A549 (cell line): ENCODE data around the gene RABL2B. TPM values are rescaled to one million over a fixed set of nuclear protein-coding genes. Genes with fewer than 3 reads are reported as not detected.

Source experiments
- ATAC-seq, 2 experiments: fragments of 200-7000 bp in 1 of 2; fragments of >200 bp in 1 of 2; cut with Nextera tagmentation in 1 of 2; cut with Tn5 transposase in 1 of 2; 3 replicates each; pipeline versions ENCODE4 v1.8.0 to v1.9.1; 2018 to 2020; ENCODE audit warnings: mild to moderate bottlenecking in 1 of 2, moderate library complexity in 1 of 2
- CTCF ChIA-PET: fragments of 300-600 bp; sonication (Branson Sonifier 250); formaldehyde crosslinking; extraction: SDS; loops from one replicate; lab custom pipeline; 2021; ENCODE audit warnings: antibody characterized with exemption, inconsistent platforms; lab: Yijun Ruan, JAX
- POLR2A ChIA-PET: fragments of 350-600 bp; formaldehyde crosslinking; extraction: SDS; loops from one replicate; lab custom pipeline; 2021; ENCODE audit warnings: antibody characterized with exemption, inconsistent platforms; lab: Yijun Ruan, JAX
- DNase-seq, 2 experiments: peaks; one replicate each; pipeline versions ENCODE4 v3.0.0 to v3.0.0-alpha.2; 2011 to 2016; ENCODE audit warnings: low read depth in 1 of 2, low spot score in 1 of 2
- FAIRE-seq: peaks from 2 replicates; lab custom pipeline; 2011; peaks lifted over from hg19 to GRCh38; lab: Jason Lieb, UNC
- H3K27ac ChIP-seq, 2 experiments: fragments of >200 bp; sonication (Bioruptor Twin); formaldehyde crosslinking; 3 replicates each; pipeline ENCODE4 v1.5.1; 2016 to 2017
- H3K4me1 ChIP-seq: fragments of >200 bp; sonication (Bioruptor Twin); formaldehyde crosslinking; 3 replicates; pipeline ENCODE4 v1.6.1; 2016
- H3K4me2 ChIP-seq: fragments of >200 bp; sonication (Bioruptor Twin); formaldehyde crosslinking; 3 replicates; pipeline ENCODE4 v1.6.1; 2016
- H3K4me3 ChIP-seq: fragments of >200 bp; sonication (Bioruptor Twin); formaldehyde crosslinking; 3 replicates; pipeline ENCODE4 v1.5.1; 2016
- H3K9me3 ChIP-seq: fragments of >200 bp; sonication (Bioruptor Twin); formaldehyde crosslinking; 3 replicates; pipeline ENCODE4 v1.6.1; 2016
- CHD2 ChIP-seq: fragments of 150-350 bp; IDR thresholded peaks from 2 replicates; pipeline ENCODE4 v1.6.1; 2014; ENCODE audit warnings: low read length; ENCODE audit not compliant: partially characterized antibody
- EHMT2 ChIP-seq: fragments of 200-600 bp; sonication (generic); IDR thresholded peaks from 2 replicates; pipeline ENCODE4 v1.6.1; 2016; ENCODE audit warnings: antibody characterized with exemption, low read depth, mild to moderate bottlenecking, moderate library complexity
- FOSB ChIP-seq: fragments of 250-450 bp; sonication (Bioruptor Pico); IDR thresholded peaks from 2 replicates; pipeline ENCODE4 v1.5.0; 2020; ENCODE audit warnings: mild to moderate bottlenecking, moderate library complexity
- FOXS1 ChIP-seq: fragments of 250-450 bp; sonication (Bioruptor Pico); IDR thresholded peaks from 2 replicates; pipeline ENCODE4 v1.5.0; 2020; ENCODE audit warnings: mild to moderate bottlenecking, moderate library complexity
- HOXB13 ChIP-seq: fragments of 250-450 bp; sonication (Bioruptor Pico); IDR thresholded peaks from 2 replicates; pipeline ENCODE4 v1.5.0; 2020; ENCODE audit warnings: low read depth, mild to moderate bottlenecking, moderate library complexity
- HOXB5 ChIP-seq: fragments of 250-450 bp; sonication (Bioruptor Pico); IDR thresholded peaks from 2 replicates; pipeline ENCODE4 v1.5.0; 2020; ENCODE audit warnings: mild to moderate bottlenecking, moderate library complexity
- JUN ChIP-seq, 2 experiments: fragments of >200 bp; sonication (Bioruptor Twin); formaldehyde crosslinking; IDR thresholded peaks; 2 replicates in 1 of 2; 3 replicates in 1 of 2; pipeline ENCODE4 v1.6.1; 2016 to 2017
- JUNB ChIP-seq: fragments of >200 bp; sonication (Bioruptor Twin); formaldehyde crosslinking; IDR thresholded peaks from 2 replicates; pipeline ENCODE4 v1.6.1; 2016
- KDM1A ChIP-seq: fragments of 200-600 bp; sonication (generic); IDR thresholded peaks from 2 replicates; pipeline ENCODE4 v1.6.1; 2016; ENCODE audit warnings: low read depth, mild to moderate bottlenecking
- NR3C1 ChIP-seq: fragments of >200 bp; sonication (Bioruptor Twin); formaldehyde crosslinking; IDR thresholded peaks from 3 replicates; pipeline ENCODE4 v1.6.1; 2017
- PHF8 ChIP-seq: fragments of 200-600 bp; sonication (generic); IDR thresholded peaks from 2 replicates; pipeline ENCODE4 v1.6.1; 2016; ENCODE audit warnings: low read depth, mild to moderate bottlenecking, antibody characterized with exemption, moderate library complexity, borderline replicate concordance
- RAD21 ChIP-seq, 2 experiments: fragments of >200 bp in 1 of 2; sonication (Bioruptor Twin) in 1 of 2; formaldehyde crosslinking in 1 of 2; IDR thresholded peaks in 1 of 2; conservative IDR thresholded peaks in 1 of 2; 2 replicates in 1 of 2; 3 replicates in 1 of 2; pipeline ENCODE4 v1.6.1; 2012 to 2018; ENCODE audit warnings: inconsistent platforms in 1 of 2
- SMC3 ChIP-seq: fragments of >200 bp; sonication (Bioruptor Twin); formaldehyde crosslinking; IDR thresholded peaks from 3 replicates; pipeline ENCODE4 v1.6.1; 2018; ENCODE audit warnings: inconsistent platforms
- TFCP2L1 ChIP-seq: fragments of 250-450 bp; sonication (Bioruptor Pico); IDR thresholded peaks from 2 replicates; pipeline ENCODE4 v1.5.0; 2021; ENCODE audit warnings: mild to moderate bottlenecking
- TP53 ChIP-seq: fragments of 250-450 bp; sonication (Bioruptor Pico); IDR thresholded peaks from 2 replicates; pipeline ENCODE4 v1.5.0; 2021; ENCODE audit warnings: mild to moderate bottlenecking, moderate library complexity
- ZC3H11A ChIP-seq: fragments of 450-650 bp; IDR thresholded peaks from 2 replicates; pipeline ENCODE4 v1.6.1; 2014; ENCODE audit warnings: antibody characterized with exemption, mild to moderate bottlenecking
- WGBS: methylation state at CpG from one replicate; pipeline ENCODE4 v1.1.6; 2017; ENCODE audit errors: missing lambda C conversion rate; 5-methylcytosine and 5-hydroxymethylcytosine counted together
- polyA plus RNA-seq, 4 experiments: library from polyadenylated mRNA; depleted of rRNA in 3 of 4; stranded (reverse); fragments of >200 nt; fragmentation: RNase III in 1 of 4; extraction: RNeasy Plus Mini Kit Qiagen cat#74134 plus additional on column Dnase treatment in 1 of 4; gene quantifications; 2 replicates in 3 of 4; 3 replicates in 1 of 4; pipeline ENCODE4 v1.2.3, GENCODE V29; 2011 to 2017
- TF ChIP-seq, protein P1 (sequence below): IDR thresholded peaks from 2 replicates; pipeline ENCODE4 v1.6.1; 2012
- TF ChIP-seq, protein P2 (sequence below): fragments of 200-600 bp; sonication (generic); IDR thresholded peaks from 2 replicates; pipeline ENCODE4 v1.6.1; 2016; ENCODE audit warnings: antibody characterized with exemption, mild to moderate bottlenecking, moderate library complexity
- TF ChIP-seq, protein P3 (sequence below): fragments of 150-350 bp; IDR thresholded peaks from 2 replicates; pipeline ENCODE4 v1.6.1; 2014; ENCODE audit warnings: low read depth, mild to moderate bottlenecking, low read length
- TF ChIP-seq, protein P4 (sequence below): fragments of 250-450 bp; sonication (Bioruptor Pico); IDR thresholded peaks from 2 replicates; pipeline ENCODE4 v1.5.0; 2020; ENCODE audit warnings: low read depth, mild to moderate bottlenecking, moderate library complexity
- TF ChIP-seq, protein P5 (sequence below): fragments of 450-650 bp; IDR thresholded peaks from 2 replicates; pipeline ENCODE4 v1.6.1; 2014; ENCODE audit warnings: antibody characterized with exemption
- TF ChIP-seq, protein P6 (sequence below): IDR thresholded peaks from 2 replicates; pipeline ENCODE4 v1.6.1; 2012
- TF ChIP-seq, protein P7 (sequence below): fragments of 250-450 bp; sonication (Bioruptor Pico); IDR thresholded peaks from 2 replicates; pipeline ENCODE4 v1.5.0; 2021; ENCODE audit warnings: mild to moderate bottlenecking, moderate library complexity, borderline replicate concordance

Gene RABL2B
- polyA plus RNA-seq, 2 of the 4 experiments (the other 2 are of a cell fraction) = 22.1 to 32.6 TPM

DNA sequence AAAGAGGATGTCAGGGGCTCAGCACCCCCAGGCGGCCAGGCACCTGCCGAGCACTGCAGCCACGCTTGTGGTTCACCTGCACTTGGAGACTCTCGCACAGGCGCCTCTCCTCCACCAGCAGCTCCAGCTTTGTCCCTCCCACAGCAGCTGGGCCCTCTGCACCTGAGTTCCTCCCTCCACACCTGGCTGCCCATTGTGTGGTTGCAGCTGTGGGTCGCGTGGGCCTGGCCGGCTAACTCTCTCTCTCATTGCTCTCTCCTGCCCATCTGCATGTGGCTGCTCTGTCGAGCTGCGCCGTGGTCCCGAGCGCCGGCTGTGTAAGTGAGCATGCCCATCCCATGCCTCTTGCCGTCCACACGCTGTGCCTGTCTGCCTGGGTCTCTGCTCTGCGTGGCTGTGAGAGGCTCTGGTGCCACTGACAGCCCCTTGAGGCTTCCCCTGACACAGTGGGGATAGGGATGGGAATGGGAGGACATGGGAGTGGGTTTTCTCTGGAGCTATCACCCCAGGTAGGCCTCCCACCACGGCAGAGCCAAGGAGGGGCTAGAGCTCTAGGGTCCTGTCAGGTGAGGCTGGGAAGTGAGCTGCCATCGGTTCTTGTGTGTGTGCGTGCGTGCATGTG lies 53.9 kb downstream of the RABL2B start:
- FAIRE-seq (no peak), DNase-seq (no peak), ATAC-seq (no peak)
- 80% methylated on average over 16 of the region's 21 CpGs for WGBS
- Histone ChIP-seq H3K4me1 (no peaks in the 10 kb centered on the region), H3K4me2 (no peak overlapping the region), H3K9me3 (no peaks in the 10 kb centered on the region), H3K27ac (no peak overlapping the region), H3K4me3 (no peak overlapping the region)
- TF ChIP-seq HOXB13 (no peak), TFCP2L1 (CRISPR knock-in tag) (no peak), SMC3 (no peak), FOSB (CRISPR knock-in tag) (no peak), HOXB5 (CRISPR knock-in tag) (no peak), NR3C1 (no peak), JUNB (no peak), ZC3H11A (no peak), PHF8 (no peak), FOXS1 (CRISPR knock-in tag) (no peak), RAD21 (conservative IDR thresholded peaks at IDR 0.05 in 1 of 2, IDR thresholded peaks at IDR 0.05 in 1 of 2) (no peak)
- TF ChIP-seq, protein P1, sequence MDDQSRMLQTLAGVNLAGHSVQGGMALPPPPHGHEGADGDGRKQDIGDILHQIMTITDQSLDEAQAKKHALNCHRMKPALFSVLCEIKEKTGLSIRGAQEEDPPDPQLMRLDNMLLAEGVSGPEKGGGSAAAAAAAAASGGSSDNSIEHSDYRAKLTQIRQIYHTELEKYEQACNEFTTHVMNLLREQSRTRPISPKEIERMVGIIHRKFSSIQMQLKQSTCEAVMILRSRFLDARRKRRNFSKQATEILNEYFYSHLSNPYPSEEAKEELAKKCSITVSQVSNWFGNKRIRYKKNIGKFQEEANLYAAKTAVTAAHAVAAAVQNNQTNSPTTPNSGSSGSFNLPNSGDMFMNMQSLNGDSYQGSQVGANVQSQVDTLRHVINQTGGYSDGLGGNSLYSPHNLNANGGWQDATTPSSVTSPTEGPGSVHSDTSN = no peak
- TF ChIP-seq, protein P2, sequence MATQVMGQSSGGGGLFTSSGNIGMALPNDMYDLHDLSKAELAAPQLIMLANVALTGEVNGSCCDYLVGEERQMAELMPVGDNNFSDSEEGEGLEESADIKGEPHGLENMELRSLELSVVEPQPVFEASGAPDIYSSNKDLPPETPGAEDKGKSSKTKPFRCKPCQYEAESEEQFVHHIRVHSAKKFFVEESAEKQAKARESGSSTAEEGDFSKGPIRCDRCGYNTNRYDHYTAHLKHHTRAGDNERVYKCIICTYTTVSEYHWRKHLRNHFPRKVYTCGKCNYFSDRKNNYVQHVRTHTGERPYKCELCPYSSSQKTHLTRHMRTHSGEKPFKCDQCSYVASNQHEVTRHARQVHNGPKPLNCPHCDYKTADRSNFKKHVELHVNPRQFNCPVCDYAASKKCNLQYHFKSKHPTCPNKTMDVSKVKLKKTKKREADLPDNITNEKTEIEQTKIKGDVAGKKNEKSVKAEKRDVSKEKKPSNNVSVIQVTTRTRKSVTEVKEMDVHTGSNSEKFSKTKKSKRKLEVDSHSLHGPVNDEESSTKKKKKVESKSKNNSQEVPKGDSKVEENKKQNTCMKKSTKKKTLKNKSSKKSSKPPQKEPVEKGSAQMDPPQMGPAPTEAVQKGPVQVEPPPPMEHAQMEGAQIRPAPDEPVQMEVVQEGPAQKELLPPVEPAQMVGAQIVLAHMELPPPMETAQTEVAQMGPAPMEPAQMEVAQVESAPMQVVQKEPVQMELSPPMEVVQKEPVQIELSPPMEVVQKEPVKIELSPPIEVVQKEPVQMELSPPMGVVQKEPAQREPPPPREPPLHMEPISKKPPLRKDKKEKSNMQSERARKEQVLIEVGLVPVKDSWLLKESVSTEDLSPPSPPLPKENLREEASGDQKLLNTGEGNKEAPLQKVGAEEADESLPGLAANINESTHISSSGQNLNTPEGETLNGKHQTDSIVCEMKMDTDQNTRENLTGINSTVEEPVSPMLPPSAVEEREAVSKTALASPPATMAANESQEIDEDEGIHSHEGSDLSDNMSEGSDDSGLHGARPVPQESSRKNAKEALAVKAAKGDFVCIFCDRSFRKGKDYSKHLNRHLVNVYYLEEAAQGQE = no peak
- POLR2A ChIA-PET = no interaction called here
- CTCF ChIA-PET = no interaction called here

DNA sequence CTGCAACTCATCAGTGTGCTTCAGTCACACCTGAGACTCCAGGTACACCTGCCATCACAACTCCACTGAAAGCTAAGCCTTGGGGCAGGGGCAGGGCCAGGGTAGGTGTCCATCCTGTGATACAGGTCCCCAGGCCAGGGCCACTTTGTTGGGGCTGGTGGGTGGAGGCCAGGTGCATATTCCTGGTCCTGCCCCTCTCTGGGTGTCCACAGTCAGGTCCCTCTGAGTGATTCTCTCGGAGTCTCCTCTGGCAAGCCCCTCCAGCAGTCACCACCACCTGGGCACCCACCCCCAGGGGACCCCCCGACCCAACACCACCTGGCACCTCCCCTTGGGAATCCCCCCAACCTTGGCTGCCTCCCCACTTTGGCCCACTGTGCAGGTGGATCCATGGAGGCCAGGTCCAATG lies 54.9 kb downstream of the RABL2B start:
- WGBS = no CpG with 5 or more reads among the region's 2 CpGs
- Histone ChIP-seq H3K9me3 (no peaks in the 10 kb centered on the region), H3K4me3 (no peak overlapping the region), H3K4me2 (no peak overlapping the region), H3K4me1 (no peaks in the 10 kb centered on the region), H3K27ac (no peak overlapping the region)
- DNase-seq (no peak), FAIRE-seq (no peak), ATAC-seq (no peak)
- TF ChIP-seq CHD2 = no peak
- TF ChIP-seq, protein P3, sequence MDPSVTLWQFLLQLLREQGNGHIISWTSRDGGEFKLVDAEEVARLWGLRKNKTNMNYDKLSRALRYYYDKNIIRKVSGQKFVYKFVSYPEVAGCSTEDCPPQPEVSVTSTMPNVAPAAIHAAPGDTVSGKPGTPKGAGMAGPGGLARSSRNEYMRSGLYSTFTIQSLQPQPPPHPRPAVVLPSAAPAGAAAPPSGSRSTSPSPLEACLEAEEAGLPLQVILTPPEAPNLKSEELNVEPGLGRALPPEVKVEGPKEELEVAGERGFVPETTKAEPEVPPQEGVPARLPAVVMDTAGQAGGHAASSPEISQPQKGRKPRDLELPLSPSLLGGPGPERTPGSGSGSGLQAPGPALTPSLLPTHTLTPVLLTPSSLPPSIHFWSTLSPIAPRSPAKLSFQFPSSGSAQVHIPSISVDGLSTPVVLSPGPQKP = no peak
- TF ChIP-seq, protein P4, sequence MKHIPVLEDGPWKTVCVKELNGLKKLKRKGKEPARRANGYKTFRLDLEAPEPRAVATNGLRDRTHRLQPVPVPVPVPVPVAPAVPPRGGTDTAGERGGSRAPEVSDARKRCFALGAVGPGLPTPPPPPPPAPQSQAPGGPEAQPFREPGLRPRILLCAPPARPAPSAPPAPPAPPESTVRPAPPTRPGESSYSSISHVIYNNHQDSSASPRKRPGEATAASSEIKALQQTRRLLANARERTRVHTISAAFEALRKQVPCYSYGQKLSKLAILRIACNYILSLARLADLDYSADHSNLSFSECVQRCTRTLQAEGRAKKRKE (CRISPR knock-in tag) = no peak
- TF ChIP-seq, protein P5, sequence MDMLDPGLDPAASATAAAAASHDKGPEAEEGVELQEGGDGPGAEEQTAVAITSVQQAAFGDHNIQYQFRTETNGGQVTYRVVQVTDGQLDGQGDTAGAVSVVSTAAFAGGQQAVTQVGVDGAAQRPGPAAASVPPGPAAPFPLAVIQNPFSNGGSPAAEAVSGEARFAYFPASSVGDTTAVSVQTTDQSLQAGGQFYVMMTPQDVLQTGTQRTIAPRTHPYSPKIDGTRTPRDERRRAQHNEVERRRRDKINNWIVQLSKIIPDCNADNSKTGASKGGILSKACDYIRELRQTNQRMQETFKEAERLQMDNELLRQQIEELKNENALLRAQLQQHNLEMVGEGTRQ = no peak
- no peak for TF ChIP-seq KDM1A
- TF ChIP-seq, protein P6, sequence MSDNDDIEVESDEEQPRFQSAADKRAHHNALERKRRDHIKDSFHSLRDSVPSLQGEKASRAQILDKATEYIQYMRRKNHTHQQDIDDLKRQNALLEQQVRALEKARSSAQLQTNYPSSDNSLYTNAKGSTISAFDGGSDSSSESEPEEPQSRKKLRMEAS = no peak
- TF ChIP-seq, protein P7, sequence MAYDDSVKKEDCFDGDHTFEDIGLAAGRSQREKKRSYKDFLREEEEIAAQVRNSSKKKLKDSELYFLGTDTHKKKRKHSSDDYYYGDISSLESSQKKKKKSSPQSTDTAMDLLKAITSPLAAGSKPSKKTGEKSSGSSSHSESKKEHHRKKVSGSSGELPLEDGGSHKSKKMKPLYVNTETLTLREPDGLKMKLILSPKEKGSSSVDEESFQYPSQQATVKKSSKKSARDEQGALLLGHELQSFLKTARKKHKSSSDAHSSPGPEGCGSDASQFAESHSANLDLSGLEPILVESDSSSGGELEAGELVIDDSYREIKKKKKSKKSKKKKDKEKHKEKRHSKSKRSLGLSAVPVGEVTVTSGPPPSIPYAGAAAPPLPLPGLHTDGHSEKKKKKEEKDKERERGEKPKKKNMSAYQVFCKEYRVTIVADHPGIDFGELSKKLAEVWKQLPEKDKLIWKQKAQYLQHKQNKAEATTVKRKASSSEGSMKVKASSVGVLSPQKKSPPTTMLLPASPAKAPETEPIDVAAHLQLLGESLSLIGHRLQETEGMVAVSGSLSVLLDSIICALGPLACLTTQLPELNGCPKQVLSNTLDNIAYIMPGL (CRISPR knock-in tag) = no peak
- no peak for TF ChIP-seq JUN (IDR thresholded peaks at IDR 0.05)
- TF ChIP-seq EHMT2 = no peak
- no peak for TF ChIP-seq TP53 (CRISPR knock-in tag)
- TF ChIP-seq, protein P2 = no peak
- TF ChIP-seq ZC3H11A = no peak
- no peak for TF ChIP-seq FOXS1 (CRISPR knock-in tag)
- ChIA-PET CTCF (no interaction called here), POLR2A (no interaction called here)
